ENCODE results near the gene CHRD.
A peak's percentile ranks its signal among the peaks of the same experiment; 100 is the strongest.
"Not testable (repeated sequence)": the region's sequence is repeated elsewhere in the genome, so short reads cannot be mapped to it uniquely, and the experiment has no call there.

Gene CHRD

DNA sequence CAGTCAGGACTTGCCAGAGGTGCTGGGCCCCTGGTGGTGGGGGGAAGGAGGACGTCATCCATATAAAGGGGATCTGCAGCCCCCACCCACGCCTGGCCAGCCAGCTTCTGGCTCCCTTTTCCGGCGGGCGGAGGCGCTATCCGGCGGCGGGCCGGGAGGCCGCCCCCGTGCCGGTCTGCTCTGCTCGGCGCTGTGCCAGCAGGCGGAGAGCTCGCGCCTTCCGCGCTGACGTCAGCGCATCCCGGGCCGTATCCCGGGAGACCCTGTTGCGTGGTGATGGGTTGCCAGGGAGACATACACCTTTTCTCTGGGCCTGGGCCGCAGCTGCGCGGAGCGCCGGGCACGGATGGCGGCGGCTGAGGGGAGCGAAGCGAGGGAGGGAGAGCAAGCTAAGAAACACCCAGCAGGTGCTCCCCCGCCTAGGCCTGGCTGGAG, 41.3 kb upstream of the CHRD start:
- H3K27ac ChIP-seq = peak overlapping the region; percentile 37; the same call in 1 of the 2 replicates
- no peaks in the 10 kb centered on the region for H3K9me3 ChIP-seq (ENCODE audit: severe bottlenecking)
- no peak overlapping the region for H3K4me3 ChIP-seq (ENCODE audit: low read depth, low read length)
- peaks cover 27% of the 10 kb centered on the region for H3K36me3 ChIP-seq
- TF ChIP-seq, protein P1, sequence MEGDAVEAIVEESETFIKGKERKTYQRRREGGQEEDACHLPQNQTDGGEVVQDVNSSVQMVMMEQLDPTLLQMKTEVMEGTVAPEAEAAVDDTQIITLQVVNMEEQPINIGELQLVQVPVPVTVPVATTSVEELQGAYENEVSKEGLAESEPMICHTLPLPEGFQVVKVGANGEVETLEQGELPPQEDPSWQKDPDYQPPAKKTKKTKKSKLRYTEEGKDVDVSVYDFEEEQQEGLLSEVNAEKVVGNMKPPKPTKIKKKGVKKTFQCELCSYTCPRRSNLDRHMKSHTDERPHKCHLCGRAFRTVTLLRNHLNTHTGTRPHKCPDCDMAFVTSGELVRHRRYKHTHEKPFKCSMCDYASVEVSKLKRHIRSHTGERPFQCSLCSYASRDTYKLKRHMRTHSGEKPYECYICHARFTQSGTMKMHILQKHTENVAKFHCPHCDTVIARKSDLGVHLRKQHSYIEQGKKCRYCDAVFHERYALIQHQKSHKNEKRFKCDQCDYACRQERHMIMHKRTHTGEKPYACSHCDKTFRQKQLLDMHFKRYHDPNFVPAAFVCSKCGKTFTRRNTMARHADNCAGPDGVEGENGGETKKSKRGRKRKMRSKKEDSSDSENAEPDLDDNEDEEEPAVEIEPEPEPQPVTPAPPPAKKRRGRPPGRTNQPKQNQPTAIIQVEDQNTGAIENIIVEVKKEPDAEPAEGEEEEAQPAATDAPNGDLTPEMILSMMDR (IDR thresholded peaks at IDR 0.05; ENCODE audit: low read depth, low read length) = no peak
- no peaks in the 10 kb centered on the region for H3K27me3 ChIP-seq (ENCODE audit: insufficient read depth, low read depth, severe bottlenecking)
- no peak for DNase-seq

DNA sequence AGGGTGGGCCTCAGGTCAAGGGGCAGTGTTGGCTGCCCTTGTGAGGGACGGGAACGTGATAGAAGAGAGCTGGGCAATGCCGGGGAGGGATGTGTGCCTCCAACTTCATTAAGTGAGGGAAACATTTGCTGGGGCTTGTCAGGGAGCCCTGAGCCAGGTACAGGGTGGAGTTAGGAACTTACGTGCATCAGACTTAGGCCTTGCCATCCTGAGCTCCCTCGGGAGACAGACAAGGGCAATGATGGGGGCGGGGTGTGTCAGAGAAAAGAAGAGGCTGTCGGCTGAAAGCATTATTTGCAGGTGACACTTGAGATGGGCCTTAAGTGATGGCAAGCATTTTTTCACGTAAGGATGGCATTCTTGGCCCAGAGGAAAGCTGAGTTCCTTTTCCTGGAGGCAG, 40.9 kb upstream of the CHRD start:
- no peak overlapping the region for H3K4me3 ChIP-seq (ENCODE audit: low read depth, low read length)
- DNase-seq = no peak
- H3K36me3 ChIP-seq = peaks cover 24% of the 10 kb centered on the region
- TF ChIP-seq, protein P1 (IDR thresholded peaks at IDR 0.05; ENCODE audit: low read depth, low read length) = no peak
- no peaks in the 10 kb centered on the region for H3K27me3 ChIP-seq (ENCODE audit: insufficient read depth, low read depth, severe bottlenecking)
- peak overlapping the region; percentile 37 for H3K27ac ChIP-seq
- no peaks in the 10 kb centered on the region for H3K9me3 ChIP-seq (ENCODE audit: severe bottlenecking)

DNA sequence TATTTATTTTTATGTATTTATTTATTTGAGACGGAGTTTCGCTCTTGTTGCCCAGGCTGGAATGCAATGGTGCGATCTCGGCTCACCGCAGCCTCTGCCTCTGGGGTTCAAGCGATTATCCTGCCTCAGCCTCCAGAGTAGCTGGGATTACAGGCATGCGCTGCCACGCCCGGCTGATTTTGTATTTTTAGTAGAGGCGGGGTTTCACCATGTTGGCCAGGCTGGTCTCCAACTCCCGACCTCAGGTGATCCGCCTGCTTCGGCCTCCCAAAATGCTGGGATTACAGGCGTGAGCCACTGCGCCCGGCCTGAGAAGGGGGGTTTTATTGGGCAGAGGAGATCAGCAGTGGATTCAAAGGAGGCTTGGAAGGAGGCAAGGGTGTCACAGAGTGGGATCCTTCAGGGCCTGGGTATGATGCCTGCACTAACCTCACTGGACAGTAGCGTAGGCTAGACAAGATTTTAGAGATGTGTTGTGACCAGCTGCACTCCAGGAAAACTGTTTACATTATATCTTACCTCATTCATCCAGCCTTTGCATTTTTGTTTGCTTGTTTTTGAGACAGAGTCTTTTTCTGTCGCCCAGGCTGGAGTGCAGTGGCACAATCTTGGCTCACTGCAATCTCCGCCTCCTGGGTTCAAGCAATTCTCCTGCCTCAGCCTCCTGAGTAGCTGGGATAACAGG, 40.3 kb upstream of the CHRD start:
- Histone ChIP-seq H3K27ac (peak overlapping the region; percentile 37), H3K36me3 (peaks cover 18% of the 10 kb centered on the region)
- H3K27me3 ChIP-seq (ENCODE audit: insufficient read depth, low read depth, severe bottlenecking); H3K9me3 ChIP-seq (ENCODE audit: severe bottlenecking); H3K4me3 ChIP-seq (ENCODE audit: low read depth, low read length): not testable (repeated sequence)
- peak; percentile 75 for DNase-seq

DNA sequence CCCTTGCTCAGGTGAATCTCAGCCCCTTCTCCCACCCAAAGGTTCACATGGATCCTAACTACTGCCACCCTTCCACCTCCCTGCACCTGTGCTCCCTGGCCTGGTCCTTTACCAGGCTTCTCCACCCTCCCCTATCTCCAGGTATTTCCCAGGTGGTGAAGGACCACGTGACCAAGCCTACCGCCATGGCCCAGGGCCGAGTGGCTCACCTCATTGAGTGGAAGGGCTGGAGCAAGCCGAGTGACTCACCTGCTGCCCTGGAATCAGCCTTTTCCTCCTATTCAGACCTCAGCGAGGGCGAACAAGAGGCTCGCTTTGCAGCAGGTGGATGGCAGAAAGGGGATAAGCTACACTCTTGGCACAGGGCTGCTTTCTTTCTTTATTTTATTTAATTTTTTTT, 37.9 kb upstream of the CHRD start:
- no peak overlapping the region for H3K4me3 ChIP-seq (ENCODE audit: low read depth, low read length)
- H3K9me3 ChIP-seq (ENCODE audit: severe bottlenecking) = no peaks in the 10 kb centered on the region
- H3K36me3 ChIP-seq = peaks cover 11% of the 10 kb centered on the region
- no peaks in the 10 kb centered on the region for H3K27me3 ChIP-seq (ENCODE audit: insufficient read depth, low read depth, severe bottlenecking)
- no peak for DNase-seq
- TF ChIP-seq, protein P1 (IDR thresholded peaks at IDR 0.05; ENCODE audit: low read depth, low read length) = no peak
- no peak overlapping the region for H3K27ac ChIP-seq

DNA sequence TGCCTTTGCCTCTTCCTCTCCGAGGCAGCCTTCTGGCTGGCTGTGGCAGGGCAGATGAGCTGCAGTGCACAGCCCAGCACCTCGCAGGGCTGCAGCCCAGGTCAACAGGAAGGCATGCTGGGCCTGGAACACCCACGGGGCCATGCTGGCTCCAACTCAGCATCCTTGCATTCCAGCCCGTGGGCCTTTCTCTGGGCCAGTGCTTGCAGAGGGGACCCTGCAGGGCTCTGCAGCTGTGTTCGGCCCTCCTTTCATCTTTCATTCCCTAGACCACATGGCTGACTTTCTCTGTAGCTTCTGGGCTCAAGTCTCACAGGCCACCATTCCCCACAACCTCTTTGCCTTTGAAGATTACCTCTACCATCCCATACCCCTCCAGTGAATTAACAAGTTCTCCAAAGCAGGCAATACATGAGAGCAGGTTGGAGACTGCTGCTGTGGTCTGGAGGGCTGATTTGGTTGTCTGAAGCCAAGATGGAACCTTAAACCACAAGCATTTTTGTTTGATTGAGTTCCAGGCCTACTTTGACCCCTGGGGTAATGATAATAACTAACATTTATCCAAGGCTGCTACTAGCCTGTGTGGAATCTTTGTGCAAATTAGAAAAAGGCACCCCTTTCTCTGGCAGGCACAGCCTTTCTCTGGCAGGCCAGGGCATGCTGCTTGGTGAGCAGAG, 36.5 kb upstream of the CHRD start:
- no peak overlapping the region for H3K27ac ChIP-seq
- H3K4me3 ChIP-seq (ENCODE audit: low read depth, low read length) = no peak overlapping the region
- no peak for DNase-seq
- no peaks in the 10 kb centered on the region for H3K9me3 ChIP-seq (ENCODE audit: severe bottlenecking)
- peaks cover 12% of the 10 kb centered on the region for H3K36me3 ChIP-seq
- no peaks in the 10 kb centered on the region for H3K27me3 ChIP-seq (ENCODE audit: insufficient read depth, low read depth, severe bottlenecking)
- TF ChIP-seq, protein P1 (IDR thresholded peaks at IDR 0.05; ENCODE audit: low read depth, low read length) = no peak

DNA sequence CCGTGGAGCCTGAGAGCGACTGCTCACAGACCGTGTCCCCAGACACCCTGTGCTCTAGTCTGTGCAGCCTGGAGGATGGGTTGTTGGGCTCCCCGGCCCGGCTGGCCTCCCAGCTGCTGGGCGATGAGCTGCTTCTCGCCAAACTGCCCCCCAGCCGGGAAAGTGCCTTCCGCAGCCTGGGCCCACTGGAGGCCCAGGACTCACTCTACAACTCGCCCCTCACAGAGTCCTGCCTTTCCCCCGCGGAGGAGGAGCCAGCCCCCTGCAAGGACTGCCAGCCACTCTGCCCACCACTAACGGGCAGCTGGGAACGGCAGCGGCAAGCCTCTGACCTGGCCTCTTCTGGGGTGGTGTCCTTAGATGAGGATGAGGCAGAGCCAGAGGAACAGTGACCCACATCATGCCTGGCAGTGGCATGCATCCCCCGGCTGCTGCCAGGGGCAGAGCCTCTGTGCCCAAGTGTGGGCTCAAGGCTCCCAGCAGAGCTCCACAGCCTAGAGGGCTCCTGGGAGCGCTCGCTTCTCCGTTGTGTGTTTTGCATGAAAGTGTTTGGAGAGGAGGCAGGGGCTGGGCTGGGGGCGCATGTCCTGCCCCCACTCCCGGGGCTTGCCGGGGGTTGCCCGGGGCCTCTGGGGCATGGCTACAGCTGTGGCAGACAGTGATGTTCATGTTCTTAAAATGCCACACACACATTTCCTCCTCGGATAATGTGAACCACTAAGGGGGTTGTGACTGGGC, 35.1 kb upstream of the CHRD start:
- TF ChIP-seq, protein P1 (IDR thresholded peaks at IDR 0.05; ENCODE audit: low read depth, low read length) = no peak
- no peak for DNase-seq
- H3K27ac ChIP-seq = no peak overlapping the region
- H3K27me3 ChIP-seq (ENCODE audit: insufficient read depth, low read depth, severe bottlenecking) = no peaks in the 10 kb centered on the region
- H3K36me3 ChIP-seq = peaks cover 12% of the 10 kb centered on the region
- no peak overlapping the region for H3K4me3 ChIP-seq (ENCODE audit: low read depth, low read length)
- H3K9me3 ChIP-seq (ENCODE audit: severe bottlenecking) = no peaks in the 10 kb centered on the region
